Iris pigment epithelial cell (primary cell): ENCODE data around the gene ZRANB3.

Experiments used
- DNase-seq: peaks from one replicate; pipeline ENCODE4 v3.0.0-alpha.2; 2011; ENCODE audit warnings: low read depth

Gene ZRANB3

DNA sequence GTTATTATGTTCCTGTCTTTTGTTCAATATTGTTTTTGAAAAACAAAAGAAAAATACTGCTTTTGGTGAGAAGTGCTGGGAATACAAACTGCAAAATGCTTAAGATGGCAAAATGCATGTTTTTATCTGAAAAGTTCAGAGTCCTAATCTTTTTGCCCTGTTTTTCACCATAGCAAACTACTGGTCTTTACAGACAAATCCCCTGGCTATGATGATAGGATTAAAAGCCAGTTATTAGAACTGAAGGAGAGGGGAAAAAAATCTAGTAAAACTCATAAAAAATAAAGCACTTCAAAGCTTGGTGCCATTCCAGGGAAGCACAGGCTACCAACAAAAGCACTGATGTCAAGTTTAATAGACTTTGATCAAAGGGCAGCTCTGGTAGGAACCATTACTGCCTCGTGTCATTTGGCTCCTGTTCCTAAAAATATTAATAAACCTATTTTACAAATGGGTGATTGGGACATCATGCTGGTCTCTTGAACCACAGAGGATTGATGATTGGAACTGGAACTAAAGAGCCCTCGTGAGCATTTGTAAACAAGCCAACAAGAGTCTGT, 284.2 kb downstream of the ZRANB3 start:
- no peak for DNase-seq

GRCh38 chr2:135245071-135245470, 285.9 kb downstream of the ZRANB3 start:
- DNase-seq = peak; percentile 86

- no peak for DNase-seq
Measured at GRCh38 chr2:135238651-135239050, 292.4 kb downstream of the ZRANB3 start.

- peak; percentile 4 for DNase-seq
Measured at GRCh38 chr2:135230150-135230549, 300.9 kb downstream of the ZRANB3 start.

DNA sequence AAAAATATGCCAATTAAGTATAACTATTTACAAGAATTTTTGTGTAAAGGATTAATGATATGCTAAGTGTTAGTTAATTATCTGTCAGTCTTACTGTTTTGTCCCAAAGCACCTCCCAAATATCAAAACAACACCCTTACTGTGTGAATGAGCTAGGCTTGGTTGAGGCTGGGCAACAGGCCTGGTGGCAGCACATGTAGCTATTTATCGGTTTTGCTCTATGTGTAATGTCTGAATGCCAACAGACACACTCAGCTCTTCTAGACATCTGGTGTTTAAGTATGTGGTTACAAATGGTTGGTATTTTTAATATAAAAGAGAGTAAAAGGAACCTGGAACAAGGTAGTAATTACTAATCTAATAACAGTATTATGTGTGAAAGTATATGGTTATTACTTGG, 303.6 kb downstream of the ZRANB3 start:
- DNase-seq = peak; percentile 36

GRCh38 chr2:135226961-135227360, 304.1 kb downstream of the ZRANB3 start:
- peak; percentile 63 for DNase-seq

- no peak for DNase-seq
Measured at GRCh38 chr2:135225781-135226180, 305.2 kb downstream of the ZRANB3 start.

DNA sequence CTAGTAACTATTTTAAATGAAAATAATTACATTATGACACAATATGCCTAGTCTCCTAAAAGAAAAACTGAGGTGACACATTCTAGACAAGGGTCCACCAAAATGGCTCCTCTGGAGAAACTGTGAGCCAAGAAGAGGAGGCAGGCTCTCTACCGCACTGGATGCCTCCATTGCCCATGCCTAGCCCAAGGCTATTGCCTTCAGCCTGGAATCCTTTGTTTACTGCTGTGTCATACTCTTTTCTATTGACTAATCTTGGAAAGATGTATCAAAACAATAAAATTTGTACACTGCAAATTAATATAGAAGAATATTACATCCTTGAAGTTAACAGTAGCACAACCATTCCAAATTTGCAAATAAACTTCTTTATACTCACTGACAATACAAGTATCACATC, 311.8 kb downstream of the ZRANB3 start:
- DNase-seq = no peak

DNA sequence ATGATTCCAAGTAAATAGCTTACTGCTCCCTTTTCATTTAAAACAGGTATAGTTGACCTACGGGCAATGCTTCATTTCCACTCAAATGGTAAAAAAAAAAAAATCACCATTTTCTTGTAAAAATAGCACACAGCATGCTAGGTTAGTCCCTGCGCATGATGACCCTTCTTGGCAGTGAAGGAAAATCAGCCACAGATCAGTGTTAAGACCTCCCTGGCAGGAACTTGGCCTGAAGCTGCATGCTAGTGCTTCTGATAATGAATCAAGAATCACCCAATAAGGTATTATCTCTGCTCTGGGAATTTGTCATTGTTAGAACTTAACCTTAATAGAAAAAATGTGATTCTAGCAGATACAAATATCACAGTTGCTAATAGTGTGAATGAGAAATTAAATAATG, 312.6 kb downstream of the ZRANB3 start:
- no peak for DNase-seq

DNA sequence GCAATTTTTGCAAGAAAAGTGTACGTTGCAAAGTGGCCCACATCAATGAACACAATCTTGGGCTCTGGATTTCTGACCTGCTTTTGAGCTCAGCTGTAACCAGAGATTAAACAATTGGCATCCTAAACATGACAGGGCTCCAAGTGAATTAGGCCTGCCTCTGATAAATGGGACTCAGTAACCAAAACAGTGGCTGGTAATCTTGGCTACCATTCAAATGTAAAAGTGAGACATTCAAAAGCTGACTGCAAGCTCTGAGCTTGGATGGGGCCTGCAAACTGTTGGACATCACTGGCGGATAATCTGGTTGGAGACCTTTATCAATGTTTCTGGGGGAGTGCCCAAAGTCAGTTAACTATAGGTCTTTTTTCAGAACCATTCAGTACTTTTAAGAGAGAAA, 318.3 kb downstream of the ZRANB3 start:
- DNase-seq = no peak

DNA sequence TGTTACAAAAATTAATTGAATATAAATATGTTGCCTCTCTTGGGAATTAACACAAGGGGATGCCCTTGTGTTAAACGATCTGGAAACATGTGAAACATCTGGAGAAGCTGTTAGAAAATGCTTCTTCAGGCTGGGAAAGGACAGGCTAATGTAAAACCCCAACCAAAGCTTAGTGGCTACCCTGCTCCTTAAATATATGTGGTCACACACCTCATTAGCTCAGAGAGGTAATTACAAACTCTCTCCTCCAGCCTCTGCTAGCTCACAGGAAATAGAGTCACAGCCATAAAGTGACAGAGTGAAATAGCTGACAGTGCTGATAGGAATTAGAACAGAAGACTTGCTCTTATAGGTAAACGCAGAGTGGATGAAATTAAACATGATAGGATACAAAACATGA, 323.0 kb downstream of the ZRANB3 start:
- no peak for DNase-seq

GRCh38 chr2:135203944-135204343, 327.1 kb downstream of the ZRANB3 start:
- no peak for DNase-seq

- no peak for DNase-seq
Measured at GRCh38 chr2:135202751-135203150, 328.3 kb downstream of the ZRANB3 start.

DNA sequence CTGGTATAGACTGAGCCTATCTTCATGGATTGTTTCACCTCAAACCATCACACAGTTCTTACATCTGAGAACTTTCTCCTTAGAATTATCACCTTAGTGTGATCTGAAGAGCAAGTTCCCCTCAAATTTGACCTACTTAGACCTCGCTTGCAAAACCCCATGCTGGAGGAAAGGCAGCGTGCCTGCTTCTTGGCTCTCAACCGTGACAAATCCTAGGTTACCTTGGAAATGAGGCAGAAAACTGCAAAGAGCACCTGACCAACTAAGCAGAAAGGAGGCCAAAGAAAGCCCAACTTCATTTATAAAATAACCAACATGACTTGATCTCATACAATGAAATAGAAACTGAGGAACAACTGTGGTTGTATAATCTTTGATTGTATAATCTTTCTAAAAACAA, 332.5 kb downstream of the ZRANB3 start:
- no peak for DNase-seq

DNA sequence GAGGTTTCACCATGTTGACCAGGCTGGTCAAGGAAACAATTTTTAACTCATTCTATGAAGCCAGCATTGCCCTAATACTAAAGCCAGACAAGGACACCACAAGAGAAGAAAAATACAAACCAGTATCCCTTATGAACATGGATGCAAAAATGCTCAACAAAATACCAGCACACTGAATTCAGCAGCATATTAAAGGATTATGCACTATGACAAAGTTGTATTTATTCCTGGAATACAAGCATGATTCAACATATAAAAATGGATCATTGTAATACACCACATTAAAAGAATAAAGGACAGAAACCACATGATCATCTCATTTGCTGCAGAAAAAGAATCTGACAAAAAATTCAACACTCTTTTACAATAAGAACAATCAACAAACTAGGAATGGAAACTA, 340.2 kb downstream of the ZRANB3 start:
- peak; percentile 17 for DNase-seq

DNA sequence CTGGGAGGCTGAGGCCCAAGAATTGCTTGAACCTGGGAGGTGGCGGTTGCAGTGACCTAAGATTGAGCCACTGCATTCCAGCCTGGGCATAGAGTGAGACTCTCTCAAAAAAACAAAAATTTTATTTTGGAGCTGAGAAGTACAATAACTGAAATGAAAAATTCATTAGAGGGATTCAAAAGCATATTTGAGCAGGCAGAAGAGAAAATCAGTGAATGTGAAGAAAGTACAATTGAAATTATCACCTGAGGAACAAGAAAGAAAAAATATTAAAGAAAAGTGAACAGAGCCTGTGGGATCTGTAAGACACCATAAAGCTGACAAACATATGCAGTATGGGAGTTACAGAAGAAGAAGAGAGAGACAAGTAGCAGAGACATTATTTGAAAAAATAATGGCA, 341.9 kb downstream of the ZRANB3 start:
- no peak for DNase-seq

- DNase-seq = no peak
Measured at GRCh38 chr2:135187270-135187669, 343.7 kb downstream of the ZRANB3 start.

DNA sequence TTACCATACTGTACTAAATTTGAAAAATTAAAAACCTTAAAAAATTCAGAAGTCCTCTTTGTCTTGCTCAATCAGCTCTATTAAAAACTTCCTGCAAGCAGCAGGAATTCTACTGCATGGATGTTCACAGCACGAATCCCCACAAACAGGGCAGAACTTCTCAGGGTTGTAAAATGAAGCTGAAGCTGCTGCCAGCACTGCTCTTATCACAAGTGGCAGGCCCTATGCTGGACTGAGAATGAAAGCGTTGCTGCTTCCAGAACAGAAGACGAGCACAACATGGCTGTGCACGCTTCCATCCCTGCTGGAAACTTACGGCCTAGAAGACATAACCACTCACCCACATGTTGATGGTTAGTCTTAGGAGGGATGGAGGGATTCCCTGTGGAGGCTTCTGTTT, 345.0 kb downstream of the ZRANB3 start:
- DNase-seq = no peak

DNA sequence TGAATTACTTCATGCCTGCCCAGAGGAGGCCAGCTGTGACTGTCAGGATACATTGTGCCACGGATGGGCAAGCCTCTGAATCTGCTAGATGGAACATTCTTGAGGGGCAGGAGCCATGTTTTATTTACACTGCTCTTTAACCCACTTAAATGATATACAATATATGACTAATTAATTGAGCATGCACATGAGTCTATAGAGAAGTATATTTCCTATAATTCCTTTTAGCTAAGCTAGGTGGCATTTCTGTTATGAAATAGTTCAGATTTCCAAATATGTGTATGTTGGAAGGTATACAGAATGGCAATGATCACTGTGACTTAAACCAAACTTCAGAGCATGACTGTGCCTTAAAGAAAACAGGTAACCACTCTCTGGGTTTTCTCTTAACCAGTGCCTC, 347.2 kb downstream of the ZRANB3 start:
- DNase-seq = no peak

DNA sequence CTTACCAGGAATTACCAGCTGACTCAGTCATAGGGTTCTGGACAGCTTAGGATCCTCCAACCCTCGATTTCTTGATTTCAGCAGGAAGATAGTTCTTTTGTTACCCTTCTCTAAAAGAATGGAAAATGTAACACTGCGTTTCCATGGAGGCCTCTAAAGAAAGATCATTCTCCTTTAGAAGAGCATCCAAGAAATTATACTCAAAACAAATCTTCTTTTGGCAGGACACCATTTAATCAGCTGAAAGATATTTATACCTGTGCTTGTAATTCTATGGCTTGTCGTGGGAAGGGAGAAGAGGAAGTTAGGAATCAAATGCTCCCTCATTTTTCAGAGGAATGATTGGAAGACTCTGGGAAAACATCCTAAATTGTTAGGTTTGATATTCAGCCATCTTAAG, 348.4 kb downstream of the ZRANB3 start:
- no peak for DNase-seq

DNA sequence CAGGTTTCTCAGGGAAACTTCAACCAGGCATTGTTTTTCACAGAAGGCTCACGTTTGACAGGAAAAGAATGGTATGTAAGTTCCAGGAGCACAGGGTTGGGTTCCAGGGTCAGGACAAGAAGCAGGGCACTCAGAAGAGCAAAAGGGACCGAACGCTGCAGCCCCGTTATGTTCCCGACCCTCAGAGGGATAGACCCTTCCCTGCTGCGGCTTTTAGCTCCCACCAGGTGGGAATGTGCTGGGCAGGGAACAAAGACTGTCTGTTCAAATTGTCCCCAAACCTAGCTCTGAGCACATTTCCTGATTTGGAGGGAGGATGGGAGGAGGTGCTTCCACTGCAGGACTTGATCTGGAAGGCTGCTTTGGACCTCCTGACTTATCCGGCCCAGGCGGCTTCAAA, 348.8 kb downstream of the ZRANB3 start:
- DNase-seq = no peak

GRCh38 chr2:135179689-135180088, 351.3 kb downstream of the ZRANB3 start:
- no peak for DNase-seq

GRCh38 chr2:135175177-135175576, 355.8 kb downstream of the ZRANB3 start:
- no peak for DNase-seq

DNA sequence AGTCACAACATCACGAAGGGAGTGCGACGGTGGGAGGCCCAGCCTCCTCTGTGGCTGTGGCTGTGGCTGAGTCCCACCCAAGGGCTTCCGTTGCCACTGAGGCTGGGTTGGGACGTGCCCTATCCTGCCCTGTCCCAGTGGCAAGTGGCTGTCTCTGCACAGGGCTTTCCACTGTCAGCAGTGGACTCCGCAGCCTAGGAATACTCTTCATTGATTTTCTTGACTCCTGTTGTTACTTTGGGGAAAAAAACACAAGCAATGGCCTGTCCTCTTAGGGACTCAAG, 356.3 kb downstream of the ZRANB3 start:
- DNase-seq = no peak
